H1 (cell line): Measurements from ENCODE around the gene SKAP2. TPM values are rescaled to one million over a fixed set of nuclear protein-coding genes. Genes with fewer than 3 reads are reported as not detected.

Source experiments
- CTCF ChIA-PET: fragments of 300-600 bp; sonication (Branson Sonifier 250); formaldehyde crosslinking; loops from one replicate; lab custom pipeline; 2021; ENCODE audit not compliant: partially characterized antibody; lab: Charles Lee
- POLR2A ChIA-PET: fragments of 300-600 bp; sonication (Branson Sonifier 250); formaldehyde crosslinking; loops from one replicate; lab custom pipeline; 2021; ENCODE audit warnings: inconsistent platforms; ENCODE audit not compliant: partially characterized antibody; lab: Charles Lee
- DNase-seq, 2 experiments: peaks; one replicate each; pipeline versions ENCODE4 v3.0.0 to v3.0.0-alpha.2; 2010 to 2022; ENCODE audit warnings: low spot score in 2 of 2, low read depth in 1 of 2, mixed read lengths in 1 of 2
- FAIRE-seq: peaks from 2 replicates; lab custom pipeline; 2011; peaks lifted over from hg19 to GRCh38; lab: Jason Lieb, UNC
- H2AFZ ChIP-seq: 2 replicates; pipeline ENCODE4 v1.8.1; 2012; ENCODE audit warnings: low read length, inconsistent platforms
- H2AK5ac ChIP-seq: 2 replicates; pipeline ENCODE4 v1.6.1; 2013; ENCODE audit warnings: low read depth, low read length
- H2BK120ac ChIP-seq: replicated peaks from 2 replicates; pipeline ENCODE3; 2013; ENCODE audit warnings: low read depth, low read length, inconsistent platforms
- H2BK12ac ChIP-seq: 2 replicates; pipeline ENCODE4 v1.6.1; 2013; ENCODE audit warnings: low read depth, low read length
- H2BK15ac ChIP-seq: 2 replicates; pipeline ENCODE4 v1.6.1; 2013; ENCODE audit warnings: low read length
- H2BK20ac ChIP-seq: 2 replicates; pipeline ENCODE4 v1.6.1; 2013; ENCODE audit warnings: low read length
- H2BK5ac ChIP-seq: 2 replicates; pipeline ENCODE4 v1.6.1; 2013; ENCODE audit warnings: low read depth, low read length
- H3K14ac ChIP-seq: 2 replicates; pipeline ENCODE4 v1.6.1; 2013; ENCODE audit warnings: inconsistent platforms; ENCODE audit not compliant: insufficient read length
- H3K18ac ChIP-seq: 2 replicates; pipeline ENCODE4 v1.6.1; 2013; ENCODE audit warnings: low read length; ENCODE audit errors: extremely low read depth
- H3K23ac ChIP-seq: 2 replicates; pipeline ENCODE4 v1.6.1; 2013; ENCODE audit warnings: inconsistent platforms; ENCODE audit not compliant: insufficient read length
- H3K23me2 ChIP-seq: 2 replicates; pipeline ENCODE4 v1.6.1; 2013; ENCODE audit warnings: low read depth, low read length
- H3K27ac ChIP-seq: 2 replicates; pipeline ENCODE4 v1.6.1; 2011; ENCODE audit warnings: low read depth, low read length, inconsistent platforms
- H3K27me3 ChIP-seq, 4 experiments: replicated peaks in 1 of 4; 1 replicate in 1 of 4; 2 replicates in 3 of 4; pipeline versions ENCODE4 v1.6.1 to v1.8.1; 2011 to 2013; ENCODE audit warnings: low read length in 3 of 4, mild to moderate bottlenecking in 3 of 4, inconsistent platforms in 2 of 4, mixed read lengths in 2 of 4, moderate library complexity in 1 of 4; ENCODE audit not compliant: control insufficient read depth in 3 of 4, insufficient read depth in 3 of 4; ENCODE audit errors: extremely low read depth in 1 of 4
- H3K36me3 ChIP-seq, 4 experiments: 2 replicates each; pipeline versions ENCODE4 v1.6.1 to v1.8.1; 2011 to 2013; ENCODE audit warnings: mild to moderate bottlenecking in 4 of 4, low read length in 3 of 4, moderate library complexity in 2 of 4, control low read depth in 1 of 4, inconsistent platforms in 1 of 4; ENCODE audit not compliant: insufficient read depth in 4 of 4, control insufficient read depth in 2 of 4
- H3K4ac ChIP-seq: replicated peaks from 2 replicates; pipeline ENCODE3; 2013; ENCODE audit warnings: low read length, low read depth, mixed read lengths, inconsistent platforms; ENCODE audit not compliant: insufficient read length
- H3K4me1 ChIP-seq, 4 experiments: replicated peaks in 1 of 4; 1 replicate in 1 of 4; 2 replicates in 3 of 4; pipeline versions ENCODE4 v1.6.1 to v1.8.1; 2011 to 2013; ENCODE audit warnings: low read length in 3 of 4, inconsistent platforms in 2 of 4, mixed read lengths in 1 of 4; ENCODE audit not compliant: insufficient read depth in 4 of 4, control insufficient read depth in 3 of 4
- H3K4me2 ChIP-seq, 2 experiments: 2 replicates each; pipeline versions ENCODE4 v1.6.1 to v1.8.1; 2011 to 2013; ENCODE audit warnings: low read depth in 2 of 2, low read length in 2 of 2, control low read depth in 1 of 2, inconsistent platforms in 1 of 2, mild to moderate bottlenecking in 1 of 2; ENCODE audit not compliant: insufficient read depth in 1 of 2
- H3K4me3 ChIP-seq, 4 experiments: fragments of 200-600, 300-600 bp in 1 of 4; sonication (generic), shearing (Covaris generic), sonication (Bioruptor Twin) in 1 of 4; 2 replicates each; pipeline versions ENCODE4 v1.5.1 to v1.8.1; 2011 to 2016; ENCODE audit warnings: low read length in 4 of 4, low read depth in 3 of 4, control low read depth in 2 of 4, inconsistent platforms in 2 of 4, mild to moderate bottlenecking in 2 of 4, mixed read lengths in 1 of 4, moderate library complexity in 1 of 4; ENCODE audit not compliant: insufficient read depth in 2 of 4; ENCODE audit errors: extremely low read depth in 1 of 4
- H3K56ac ChIP-seq: replicated peaks from 2 replicates; pipeline ENCODE3; 2013; ENCODE audit warnings: low read depth, mild to moderate bottlenecking, mixed read lengths, low read length, inconsistent platforms; ENCODE audit not compliant: insufficient read length
- H3K79me1 ChIP-seq: 2 replicates; pipeline ENCODE4 v1.6.1; 2013; ENCODE audit warnings: low read depth, low read length, control low read depth
- H3K79me2 ChIP-seq, 2 experiments: 2 replicates each; pipeline versions ENCODE4 v1.6.1 to v1.8.1; 2012 to 2013; ENCODE audit warnings: low read length in 2 of 2, mild to moderate bottlenecking in 2 of 2, inconsistent platforms in 1 of 2; ENCODE audit not compliant: insufficient read depth in 2 of 2, control insufficient read depth in 1 of 2
- H3K9ac ChIP-seq, 4 experiments: replicated peaks in 1 of 4; 1 replicate in 1 of 4; 2 replicates in 3 of 4; pipeline versions ENCODE4 v1.6.1 to v1.8.1; 2011 to 2013; ENCODE audit warnings: low read depth in 3 of 4, low read length in 3 of 4, control low read depth in 2 of 4, mild to moderate bottlenecking in 2 of 4, moderate library complexity in 2 of 4, inconsistent platforms in 1 of 4; ENCODE audit errors: extremely low read depth in 1 of 4
- H3K9me3 ChIP-seq, 2 experiments: 2 replicates each; pipeline versions ENCODE4 v1.6.1 to v1.8.1; 2012 to 2013; ENCODE audit warnings: mild to moderate bottlenecking in 2 of 2, moderate library complexity in 2 of 2, control low read depth in 1 of 2, inconsistent platforms in 1 of 2, low read depth in 1 of 2, low read length in 1 of 2, mixed read lengths in 1 of 2; ENCODE audit not compliant: insufficient read depth in 2 of 2
- H4K20me1 ChIP-seq, 2 experiments: replicated peaks in 1 of 2; 2 replicates each; pipeline versions ENCODE3 to v1.8.1; 2011 to 2013; ENCODE audit warnings: inconsistent platforms in 2 of 2, low read length in 2 of 2, mild to moderate bottlenecking in 1 of 2; ENCODE audit not compliant: insufficient read depth in 2 of 2, control insufficient read depth in 1 of 2
- H4K5ac ChIP-seq: 2 replicates; pipeline ENCODE4 v1.6.1; 2013; ENCODE audit warnings: low read length, low read depth, mixed read lengths, inconsistent platforms; ENCODE audit not compliant: insufficient read length
- H4K8ac ChIP-seq: 2 replicates; pipeline ENCODE4 v1.8.0; 2013; ENCODE audit warnings: mild to moderate bottlenecking, moderate library complexity, low read length, inconsistent platforms; ENCODE audit not compliant: insufficient read depth; ENCODE audit errors: extremely low read depth
- H4K91ac ChIP-seq: replicated peaks from 2 replicates; pipeline ENCODE3; 2013; ENCODE audit warnings: low read length, mixed read lengths, inconsistent platforms; ENCODE audit not compliant: insufficient read length
- BACH1 ChIP-seq: IDR thresholded peaks from 2 replicates; pipeline ENCODE4 v1.6.1; 2012; ENCODE audit warnings: low read length, improper control_type of control experiment
- BCL11A ChIP-seq, 2 experiments: IDR thresholded peaks; one replicate each; pipeline ENCODE4 v1.6.1; 2011; ENCODE audit warnings: low read depth in 2 of 2, low read length in 2 of 2, mild to moderate bottlenecking in 2 of 2
- CBX8 ChIP-seq: fragments of 300-800, 300-1000 bp; sonication (generic); IDR thresholded peaks from 2 replicates; pipeline ENCODE4 v1.7.1; 2016; ENCODE audit warnings: low read depth, low read length, borderline replicate concordance
- CEBPB ChIP-seq: IDR thresholded peaks from 2 replicates; pipeline ENCODE4 v1.6.1; 2012; ENCODE audit warnings: low read depth, low read length
- CHD1 ChIP-seq: IDR thresholded peaks from 2 replicates; pipeline ENCODE4 v1.6.1; 2012; ENCODE audit warnings: low read depth, low read length, improper control_type of control experiment
- CHD2 ChIP-seq: IDR thresholded peaks from 2 replicates; pipeline ENCODE4 v1.6.1; 2012; ENCODE audit warnings: low read length, improper control_type of control experiment
- CREB1 ChIP-seq: IDR thresholded peaks from 2 replicates; pipeline ENCODE4 v1.6.1; 2012; ENCODE audit warnings: inconsistent platforms
- E2F6 ChIP-seq: IDR thresholded peaks from 2 replicates; pipeline ENCODE4 v1.6.1; 2012; ENCODE audit warnings: inconsistent platforms
- GABPA ChIP-seq: IDR thresholded peaks from 2 replicates; pipeline ENCODE4 v1.6.1; 2011; ENCODE audit warnings: mild to moderate bottlenecking, low read length, moderate library complexity, borderline replicate concordance; ENCODE audit not compliant: insufficient read depth
- GTF2F1 ChIP-seq: IDR thresholded peaks from 2 replicates; pipeline ENCODE4 v1.6.1; 2012; ENCODE audit warnings: low read depth, low read length, improper control_type of control experiment, borderline replicate concordance
- NANOG ChIP-seq: IDR thresholded peaks from 2 replicates; pipeline ENCODE4 v1.6.1; 2011; ENCODE audit warnings: low read length, low read depth, mild to moderate bottlenecking, inconsistent platforms; ENCODE audit not compliant: insufficient read depth, poor library complexity, severe bottlenecking
- POLR2A ChIP-seq, 2 experiments: IDR thresholded peaks; 1 replicate in 1 of 2; 2 replicates in 1 of 2; pipeline ENCODE4 v1.6.1; 2011; ENCODE audit warnings: low read depth in 2 of 2, low read length in 2 of 2, mild to moderate bottlenecking in 2 of 2; ENCODE audit errors: control extremely low read depth in 1 of 2
- POU5F1 ChIP-seq: IDR thresholded peaks from 2 replicates; pipeline ENCODE4 v1.6.1; 2011; ENCODE audit warnings: low read depth, mild to moderate bottlenecking, low read length, moderate library complexity
- SP1 ChIP-seq: IDR thresholded peaks from 2 replicates; pipeline ENCODE4 v1.6.1; 2011; ENCODE audit warnings: low read depth, low read length
- WGBS, 2 experiments: shearing (Covaris generic) in 1 of 2; methylation state at CpG; one replicate each; pipeline versions ENCODE4 v1.1.6 to v1.1.7; 2013 to 2015; ENCODE audit warnings: low lambda C conversion rate in 2 of 2, mixed read lengths in 2 of 2, inconsistent platforms in 1 of 2, low coverage in 1 of 2, missing lambda C conversion rate in 1 of 2; ENCODE audit not compliant: insufficient replicate concordance in 2 of 2, insufficient coverage in 1 of 2, insufficient read length in 1 of 2; ENCODE audit errors: extremely low coverage in 1 of 2, missing lambda C conversion rate in 1 of 2; 5-methylcytosine and 5-hydroxymethylcytosine counted together
- polyA plus RNA-seq, 7 experiments: library from polyadenylated mRNA; depleted of rRNA in 3 of 7; stranded (reverse) in 5 of 7; unstranded in 2 of 7; fragments of >200 nt in 5 of 7; fragments of 200-250 nt in 2 of 7; gene quantifications; 1 replicate in 5 of 7; 2 replicates in 1 of 7; 4 replicates in 1 of 7; pipeline versions ENCODE4 v1.2.1 to v1.2.3, GENCODE V29; 2011 to 2013; ENCODE audit warnings: missing spikeins in 2 of 7, mixed read lengths in 2 of 7
- total RNA-seq: library from RNA; stranded (reverse); fragmentation: NEBNext Ultra II Directional; extraction: Animal tissue kit (Norgen Biotek cat#: 25700); gene quantifications from 2 replicates; pipeline ENCODE4 v1.2.1, GENCODE V29; 2021

The SKAP2 gene
- total and polyA plus RNA-seq, 2 of the 8 experiments (the other 6 are each of a cell fraction or from before 2014, with no cell fraction given): 0.53 to 5.1 TPM

- no peaks in the 10 kb centered on the region for H4K20me1 ChIP-seq
- H3K4me1 ChIP-seq: peaks cover 0 to 5% (median 0%) of the 10 kb centered on the region in 4 experiments; a peak in 5 of 7 replicates
- no peak overlapping the region for H2BK15ac ChIP-seq
- H3K27ac ChIP-seq: no peak overlapping the region
- no peak overlapping the region for H3K4ac ChIP-seq
- H4K8ac ChIP-seq: no peak overlapping the region
- no peak overlapping the region for H2BK12ac ChIP-seq
- no peak overlapping the region for H3K4me2 ChIP-seq
- CTCF ChIA-PET: interaction anchor here (0.6 to 4.0 kb wide), 8 partner anchors 10 to 513 kb away, joined by 3 to 25 read pairs (median 3); no protein-coding TSS in a partner anchor
- H3K79me2 ChIP-seq: no peaks in the 10 kb centered on the region
- no peak overlapping the region for H3K9ac ChIP-seq
- no peak overlapping the region for H2AK5ac ChIP-seq
- no peak overlapping the region for H3K14ac ChIP-seq
- no peak overlapping the region for H3K23ac ChIP-seq
- H4K5ac ChIP-seq: no peak overlapping the region
- H2BK120ac ChIP-seq: no peak overlapping the region
- H2BK20ac ChIP-seq: no peak overlapping the region; the same call in 1 of the 2 replicates
- H3K36me3 ChIP-seq: no peaks in the 10 kb centered on the region
- H3K18ac ChIP-seq: no peak overlapping the region
- H2AFZ ChIP-seq: no peak overlapping the region
- H3K27me3 ChIP-seq: no peaks in the 10 kb centered on the region; a peak in 1 of 7 replicates
- FAIRE-seq: no peak
- WGBS, 2 experiments: 84% methylated on average over 4 of the region's 4 CpGs; no CpG with 5 or more reads in 1 of the 2 experiments
- no peak overlapping the region for H3K4me3 ChIP-seq
- POLR2A ChIA-PET: no interaction called here
- H2BK5ac ChIP-seq: no peak overlapping the region
- H4K91ac ChIP-seq: no peak overlapping the region
- H3K79me1 ChIP-seq: no peaks in the 10 kb centered on the region
- no peak for DNase-seq
- H3K23me2 ChIP-seq: no peaks in the 10 kb centered on the region
- no peak overlapping the region for H3K56ac ChIP-seq
- H3K9me3 ChIP-seq: no peaks in the 10 kb centered on the region
- TF ChIP-seq CHD2 (no peak), SP1 (no peak), CEBPB (no peak), NANOG (no peak), BACH1 (no peak), GABPA (no peak), CHD1 (no peak), POLR2A (IDR thresholded peaks at IDR 0.05; ENCODE audit: control extremely low read depth in 1 of 2, low read depth in 2 of 2, low read length in 2 of 2) (no peak), CBX8 (no peak), E2F6 (no peak), POU5F1 (no peak), BCL11A (IDR thresholded peaks at IDR 0.05; ENCODE audit: low read depth in 2 of 2, low read length in 2 of 2) (no peak), CREB1 (no peak), GTF2F1 (no peak)
Measured at GRCh38 chr7:26619348-26619984, 244.9 kb downstream of the SKAP2 start.
